Measurements from ENCODE around the gene BAD.

The BAD gene

DNA sequence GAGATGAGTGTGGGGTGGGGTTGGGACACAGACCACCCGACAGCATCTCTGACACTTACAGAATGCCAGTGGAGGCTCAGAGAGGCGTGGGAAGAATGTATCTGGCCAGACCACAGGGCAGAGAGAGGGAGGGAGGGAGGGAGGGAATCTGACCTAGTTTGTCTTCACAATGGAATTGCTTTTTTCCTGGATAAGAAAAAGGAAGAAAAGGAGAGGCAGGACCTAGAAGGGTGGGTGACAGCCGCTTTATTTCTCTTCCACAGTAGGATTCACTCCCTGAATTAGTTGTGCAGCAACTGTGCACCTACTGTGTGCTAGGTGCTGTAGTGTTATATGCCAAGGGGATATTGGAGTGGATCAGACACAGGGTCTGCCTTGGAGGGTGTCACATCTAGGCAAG lies 10.3 kb upstream of the BAD start:
- CTCF ChIA-PET = interaction anchor here (0.7 to 4.7 kb wide), 2 partner anchors 9 to 47 kb away, joined by 4 to 37 read pairs; no protein-coding TSS in a partner anchor
- DNase-seq (ENCODE audit: low read depth, low spot score) = no peak
- TF ChIP-seq, protein P1, sequence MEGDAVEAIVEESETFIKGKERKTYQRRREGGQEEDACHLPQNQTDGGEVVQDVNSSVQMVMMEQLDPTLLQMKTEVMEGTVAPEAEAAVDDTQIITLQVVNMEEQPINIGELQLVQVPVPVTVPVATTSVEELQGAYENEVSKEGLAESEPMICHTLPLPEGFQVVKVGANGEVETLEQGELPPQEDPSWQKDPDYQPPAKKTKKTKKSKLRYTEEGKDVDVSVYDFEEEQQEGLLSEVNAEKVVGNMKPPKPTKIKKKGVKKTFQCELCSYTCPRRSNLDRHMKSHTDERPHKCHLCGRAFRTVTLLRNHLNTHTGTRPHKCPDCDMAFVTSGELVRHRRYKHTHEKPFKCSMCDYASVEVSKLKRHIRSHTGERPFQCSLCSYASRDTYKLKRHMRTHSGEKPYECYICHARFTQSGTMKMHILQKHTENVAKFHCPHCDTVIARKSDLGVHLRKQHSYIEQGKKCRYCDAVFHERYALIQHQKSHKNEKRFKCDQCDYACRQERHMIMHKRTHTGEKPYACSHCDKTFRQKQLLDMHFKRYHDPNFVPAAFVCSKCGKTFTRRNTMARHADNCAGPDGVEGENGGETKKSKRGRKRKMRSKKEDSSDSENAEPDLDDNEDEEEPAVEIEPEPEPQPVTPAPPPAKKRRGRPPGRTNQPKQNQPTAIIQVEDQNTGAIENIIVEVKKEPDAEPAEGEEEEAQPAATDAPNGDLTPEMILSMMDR (IDR thresholded peaks at IDR 0.05; ENCODE audit: insufficient read depth, low read length, missing control alignments) = no peak

DNA sequence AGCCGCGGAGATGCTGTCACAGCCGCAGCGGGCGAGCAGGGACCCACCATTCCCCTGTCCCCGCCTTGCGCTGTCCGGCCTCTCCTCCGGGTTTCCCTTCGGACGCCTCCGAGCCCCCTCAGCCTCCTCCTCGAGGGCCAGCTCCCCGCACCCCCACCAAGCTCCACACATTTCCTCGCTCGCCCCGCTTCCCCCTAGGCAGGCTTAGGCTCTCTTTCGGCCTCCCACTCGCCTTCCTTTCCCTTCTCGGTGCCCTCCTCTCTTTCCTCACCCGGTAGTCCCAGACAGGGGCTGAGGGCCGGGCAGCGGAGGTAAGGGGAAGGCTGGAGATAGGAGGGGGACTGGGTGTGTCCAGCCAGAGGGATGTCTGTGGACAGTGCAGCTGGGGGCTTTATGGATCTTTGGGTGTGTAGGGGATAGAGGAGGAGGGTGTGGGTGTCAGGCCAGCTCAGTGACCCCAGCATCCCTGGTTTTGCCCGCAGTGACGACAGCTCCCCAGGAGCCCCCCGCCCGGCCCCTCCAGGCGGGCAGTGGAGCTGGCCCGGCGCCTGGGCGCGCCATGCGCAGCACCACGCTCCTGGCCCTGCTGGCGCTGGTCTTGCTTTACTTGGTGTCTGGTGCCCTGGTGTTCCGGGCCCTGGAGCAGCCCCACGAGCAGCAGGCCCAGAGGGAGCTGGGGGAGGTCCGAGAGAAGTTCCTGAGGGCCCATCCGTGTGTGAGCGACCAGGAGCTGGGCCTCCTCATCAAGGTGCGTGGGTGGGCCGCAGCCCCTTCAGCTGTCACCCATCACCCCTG lies 8.2 kb upstream of the BAD start:
- ChIA-PET POLR2A (no interaction called here), CTCF (interaction anchor here (1.0 to 4.7 kb wide), 5 partner anchors 9 to 88 kb away, joined by 3 to 37 read pairs (median 6); no protein-coding TSS in a partner anchor)
- no peak for DNase-seq (ENCODE audit: low read depth, low spot score)
- TF ChIP-seq, protein P1 (IDR thresholded peaks at IDR 0.05; ENCODE audit: insufficient read depth, low read length, missing control alignments) = no peak
- peak overlapping the region; percentile 29 for H3K4me3 ChIP-seq (ENCODE audit: low read depth, low read length)

More for the DNA sequence above, 10.3 kb upstream of the BAD start:
- H3K4me3 ChIP-seq (ENCODE audit: low read depth, low read length) = no peak overlapping the region
- POLR2A ChIA-PET = no interaction called here

DNA sequence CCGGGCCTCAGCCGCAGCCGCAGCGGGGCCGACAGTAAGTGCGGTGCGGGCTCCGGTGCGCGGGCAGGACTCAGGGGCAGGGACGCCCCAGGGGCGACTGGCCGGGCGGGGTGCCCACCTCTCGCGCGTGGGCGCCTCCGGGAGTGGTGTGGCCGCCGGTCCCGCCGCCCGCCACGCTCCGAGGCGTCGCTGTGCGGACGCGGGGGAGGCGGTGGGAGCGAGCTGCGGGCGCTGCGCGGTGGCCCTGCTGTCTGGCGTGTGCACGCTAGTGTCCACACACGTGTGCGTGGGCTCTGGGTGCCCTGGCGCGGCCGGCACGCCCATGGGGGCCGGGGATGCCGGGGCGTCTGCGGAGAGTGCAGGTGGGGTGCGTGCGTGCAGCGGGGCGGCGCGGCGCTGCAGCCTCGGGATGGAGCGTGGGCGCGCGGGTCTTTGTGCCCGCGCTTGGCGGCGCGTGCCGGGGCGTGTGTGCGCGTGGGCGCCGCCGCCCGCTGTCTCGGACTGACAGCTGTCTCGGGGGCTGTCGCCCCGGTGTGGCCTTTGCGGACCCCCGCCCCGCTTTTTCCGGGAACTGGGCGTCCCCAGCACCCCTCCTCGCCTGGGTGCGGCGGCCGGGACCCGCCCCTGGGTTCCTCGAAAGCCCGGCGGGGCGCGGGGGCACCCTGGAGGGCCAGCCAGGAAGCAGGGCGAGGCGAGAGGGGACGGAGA lies 7.4 kb upstream of the BAD start:
- ChIA-PET CTCF (interaction anchor here (1.0 to 10.7 kb wide), 7 partner anchors 9 to 87 kb away, joined by 3 to 166 read pairs (median 10); partner anchors contain the start of genes CATSPERZ, ESRRA and PLCB3), POLR2A (no interaction called here)
- DNase-seq (ENCODE audit: low read depth, low spot score) = no peak
- TF ChIP-seq, protein P1 (IDR thresholded peaks at IDR 0.05; ENCODE audit: insufficient read depth, low read length, missing control alignments) = no peak
- H3K4me3 ChIP-seq (ENCODE audit: low read depth, low read length) = peak overlapping the region; percentile 29

DNA sequence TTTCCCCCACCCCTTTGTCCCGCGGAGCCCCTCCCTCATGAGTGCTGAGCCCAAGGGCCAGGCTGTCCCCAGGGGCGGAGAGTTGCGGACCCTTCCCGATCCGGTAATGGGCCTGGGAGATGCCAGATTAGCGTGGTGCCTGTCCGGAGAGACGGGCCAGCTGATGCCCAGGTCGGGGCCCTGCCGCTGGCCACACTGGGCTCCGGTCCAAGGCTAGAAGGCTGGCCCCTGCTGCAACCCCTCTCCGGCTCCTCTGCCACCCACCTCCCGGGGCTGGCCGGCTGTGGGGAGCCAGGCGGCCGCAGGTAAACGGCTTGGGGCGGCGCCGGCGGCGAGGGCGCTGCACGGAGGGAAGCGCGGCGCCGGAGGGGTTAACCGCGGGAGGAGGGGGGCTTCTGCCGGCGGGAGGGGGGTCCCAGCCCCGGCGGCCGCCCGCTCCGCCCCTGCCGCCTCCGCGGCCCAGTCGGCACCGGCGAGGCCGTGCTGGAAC lies 6.8 kb upstream of the BAD start, which contains the start of gene KCNK4:
TSS of gene KCNK4 (plus strand) at position 41 of the 490 bp plus-strand sequence. CDS start 1,717 bp downstream, outside the sequence.
- POLR2A ChIA-PET = no interaction called here
- CTCF ChIA-PET = interaction anchor here (1.0 to 10.7 kb wide), 3 partner anchors 8 to 40 kb away, joined by 3 to 166 read pairs (median 10); partner anchors contain the start of genes CATSPERZ, ESRRA and PLCB3
- H3K4me3 ChIP-seq (ENCODE audit: low read depth, low read length) = peak within 1 kb of the TSS; percentile 29; the same call in 1 of the 2 replicates
- TF ChIP-seq, protein P1 (IDR thresholded peaks at IDR 0.05; ENCODE audit: insufficient read depth, low read length, missing control alignments) = no peak
- no peak for DNase-seq (ENCODE audit: low read depth, low spot score)

DNA sequence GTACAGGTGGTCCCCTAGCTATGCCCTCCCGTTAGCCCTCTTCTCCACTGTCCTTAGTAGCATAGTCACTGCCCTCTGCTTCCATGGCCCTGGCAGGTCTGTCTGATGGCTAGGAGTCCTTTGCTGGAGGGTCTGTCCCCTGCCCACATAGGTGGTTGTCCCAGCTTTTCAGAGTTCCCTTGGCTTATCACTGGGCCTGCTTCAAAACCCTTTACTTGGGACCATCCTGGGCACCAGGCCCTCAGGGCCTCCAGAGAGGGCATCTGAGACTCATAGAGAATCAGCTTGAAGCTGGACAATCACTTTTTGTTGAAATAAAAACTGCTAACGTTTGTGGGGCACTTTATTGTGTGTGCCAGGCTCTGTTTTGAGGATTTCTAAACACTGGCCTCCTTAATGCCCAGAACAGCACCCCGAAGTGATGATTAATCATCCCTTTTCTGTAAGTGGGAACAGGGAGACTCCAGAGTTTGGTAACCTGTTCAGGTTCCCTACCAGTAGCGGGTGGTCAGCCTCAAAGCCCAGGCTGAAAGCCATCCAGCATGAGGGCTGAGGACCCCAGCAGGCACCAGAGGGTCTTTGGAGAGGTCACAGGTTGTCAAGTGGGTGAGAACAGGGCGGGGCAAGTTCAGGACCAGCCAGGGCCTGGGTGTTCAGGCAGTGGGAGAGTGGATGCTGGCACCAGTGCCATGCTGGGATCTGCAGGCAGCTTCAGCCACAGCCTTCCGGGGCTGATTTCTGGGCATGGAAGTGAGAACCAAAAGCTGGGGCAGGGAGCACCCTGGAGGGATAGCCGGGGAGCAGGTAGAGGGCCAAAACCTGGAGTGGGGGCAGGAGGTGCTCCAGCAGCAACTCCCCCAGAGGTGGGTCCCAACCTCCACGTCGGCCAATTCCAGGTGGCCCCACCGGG lies 6.1 kb upstream of the BAD start:
- H3K4me3 ChIP-seq (ENCODE audit: low read depth, low read length) = no peak overlapping the region
- ChIA-PET CTCF (interaction anchor here (3.1 to 10.7 kb wide), 3 partner anchors 7 to 39 kb away, joined by 10 to 166 read pairs (median 15); partner anchors contain the start of genes CATSPERZ, ESRRA and PLCB3), POLR2A (no interaction called here)
- DNase-seq (ENCODE audit: low read depth, low spot score) = no peak
- TF ChIP-seq, protein P1 (IDR thresholded peaks at IDR 0.05; ENCODE audit: insufficient read depth, low read length, missing control alignments) = no peak

Data from AG04449 (cell line).